NCI-H1694 (cell line): ENCODE results near the gene DNAJA4.

Source experiments
- DNase-seq: peaks from one replicate; lab custom pipeline; 2025; lab: John Stamatoyannopoulos, UW

Gene DNAJA4

DNA sequence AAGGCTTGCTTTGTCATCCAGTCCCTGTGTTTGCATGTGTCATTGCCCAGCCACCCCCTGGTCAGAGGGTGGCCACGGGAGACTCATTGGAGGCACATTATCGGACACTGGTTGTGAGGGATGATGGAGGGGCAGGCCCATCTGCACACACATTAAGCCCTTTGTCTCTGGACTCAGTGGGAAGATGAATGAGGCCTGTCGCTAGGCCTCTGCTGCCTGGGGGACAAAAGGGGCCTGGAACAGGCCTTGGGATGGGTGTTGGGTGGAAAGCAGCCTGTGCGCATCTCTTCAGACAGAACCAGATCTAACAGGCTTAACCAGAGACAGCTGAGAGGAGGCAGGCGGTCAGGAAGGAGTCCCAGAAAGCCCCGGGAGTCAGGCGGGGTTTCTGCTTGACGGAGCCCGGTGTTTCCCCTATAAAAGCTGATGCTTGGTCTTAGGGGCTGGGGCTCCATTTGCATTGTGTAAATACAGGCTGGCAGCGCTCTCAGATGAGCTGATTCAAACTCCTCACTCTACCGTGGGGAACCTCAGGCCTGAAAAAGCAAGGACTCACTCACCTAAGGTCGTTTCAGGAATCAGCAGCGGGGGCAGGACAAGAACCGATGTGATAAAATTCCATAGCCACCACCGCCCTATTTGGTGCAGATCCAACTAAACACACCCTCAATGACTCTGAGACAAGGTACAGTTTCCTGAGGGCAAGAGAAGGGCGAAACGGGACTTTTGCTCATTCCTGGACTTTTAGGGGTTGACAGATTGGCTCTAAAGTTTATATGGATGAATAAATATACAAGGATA lies 52.1 kb downstream of the DNAJA4 start:
- no peak for DNase-seq

DNA sequence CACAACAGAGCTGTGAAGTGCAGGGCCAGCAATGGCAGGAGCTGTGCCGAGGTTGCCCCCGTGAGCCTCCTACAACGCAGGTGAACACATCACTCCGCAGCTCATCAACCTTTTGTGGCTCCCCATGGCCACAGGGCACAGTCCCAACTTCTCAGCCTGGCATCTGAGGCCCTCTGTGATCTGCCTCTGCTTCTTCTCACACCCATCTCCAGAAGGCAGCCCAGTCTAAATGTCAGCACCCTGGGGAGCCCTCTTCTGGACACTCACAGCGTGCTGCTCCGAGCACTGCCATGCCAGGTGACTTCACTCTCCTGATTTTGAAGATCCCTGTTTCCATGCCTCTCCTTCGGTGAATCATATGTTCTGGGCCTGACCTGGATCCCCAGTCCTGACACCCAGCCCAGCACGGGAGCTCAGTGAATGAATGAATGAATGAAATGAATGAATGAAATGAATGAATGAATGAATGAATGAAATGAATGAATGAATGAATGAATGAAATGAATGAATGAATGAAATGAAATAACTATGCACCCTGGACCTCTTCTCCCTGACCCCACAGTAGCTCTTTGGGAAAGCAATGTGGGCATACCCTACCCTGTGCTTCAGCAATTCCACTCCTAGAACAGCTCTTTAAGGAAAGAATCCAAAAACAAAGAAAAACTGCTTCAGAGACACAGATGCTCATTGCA lies 52.9 kb downstream of the DNAJA4 start:
- no peak for DNase-seq

GRCh38 chr15:78319588-78319987 lies 55.2 kb downstream of the DNAJA4 start:
- no peak for DNase-seq

- DNase-seq = no peak
Observed at GRCh38 chr15:78320183-78320582, 55.8 kb downstream of the DNAJA4 start.

DNA sequence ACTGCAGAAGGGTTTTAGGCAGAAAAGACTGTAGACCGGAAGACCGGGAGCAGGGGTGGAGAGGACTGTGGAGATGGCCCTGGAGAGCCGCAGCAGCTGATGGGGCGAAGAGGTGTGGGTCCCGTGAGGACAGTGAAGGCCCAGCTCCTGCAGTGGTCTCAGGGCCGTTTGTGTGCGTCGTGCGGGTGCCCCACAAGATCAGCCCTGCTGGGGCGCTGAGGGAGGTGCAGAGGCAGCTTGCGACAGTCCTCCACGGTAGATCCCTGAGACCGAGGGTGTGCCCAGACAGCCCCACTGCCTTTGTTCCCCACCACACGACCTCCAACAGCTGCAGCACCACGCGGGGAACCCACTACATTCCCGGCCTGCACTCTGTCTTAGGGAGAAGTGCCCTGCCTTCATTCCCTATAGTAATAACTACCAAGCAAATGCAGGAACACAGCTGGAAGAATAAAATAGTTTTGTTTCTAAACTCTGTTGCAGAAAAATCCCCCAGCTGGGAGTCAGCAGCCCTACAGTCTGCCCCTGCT lies 56.7 kb downstream of the DNAJA4 start:
- DNase-seq = no peak

- no peak for DNase-seq
Observed at GRCh38 chr15:78321786-78322185, 57.4 kb downstream of the DNAJA4 start.

DNA sequence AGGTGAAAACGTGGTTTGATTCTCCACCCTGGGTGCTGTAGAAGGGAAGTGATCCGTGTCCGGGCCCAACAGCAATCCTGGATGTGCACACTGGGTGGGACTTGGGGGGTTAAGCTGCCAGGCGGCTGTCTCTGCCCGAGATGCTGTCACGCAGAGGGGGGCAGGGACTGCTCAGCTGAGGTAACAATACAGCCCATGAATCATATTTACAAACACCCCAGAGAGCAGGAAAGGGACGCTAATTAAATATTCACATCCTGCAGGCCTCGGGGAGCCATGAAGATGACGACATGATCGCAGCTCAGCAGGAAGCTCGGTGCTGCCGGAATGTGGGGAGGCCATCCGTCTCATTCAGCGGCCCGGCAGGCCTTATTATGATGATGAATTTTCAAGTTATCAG lies 57.9 kb downstream of the DNAJA4 start:
- no peak for DNase-seq

GRCh38 chr15:78322724-78323521 lies 58.6 kb downstream of the DNAJA4 start:
- no peak for DNase-seq

GRCh38 chr15:78323693-78324092 lies 59.3 kb downstream of the DNAJA4 start:
- no peak for DNase-seq

GRCh38 chr15:78324144-78324543 lies 59.8 kb downstream of the DNAJA4 start:
- DNase-seq = no peak

GRCh38 chr15:78325092-78325843 lies 60.9 kb downstream of the DNAJA4 start:
- no peak for DNase-seq

- no peak for DNase-seq
Observed at GRCh38 chr15:78327466-78327865, 63.1 kb downstream of the DNAJA4 start.

DNA sequence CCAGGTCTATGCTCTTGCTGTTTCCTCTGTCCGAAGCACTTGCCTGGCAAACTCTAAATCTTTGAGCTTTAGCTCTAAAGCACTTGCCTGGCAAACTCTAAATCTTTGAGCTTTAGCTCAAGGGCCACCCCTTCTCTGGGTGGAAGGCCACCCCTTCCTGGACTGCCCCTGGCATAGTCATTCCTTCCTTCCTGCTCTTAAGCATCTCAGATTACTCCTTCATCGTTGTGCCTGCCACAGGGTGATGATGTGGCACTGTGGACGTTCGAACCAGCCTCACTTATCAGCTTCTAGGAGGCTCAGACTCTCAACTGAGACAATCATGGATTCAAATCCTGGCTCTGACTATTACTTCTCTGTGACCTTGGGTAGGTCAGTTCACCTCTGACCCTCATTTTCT lies 65.3 kb downstream of the DNAJA4 start:
- no peak for DNase-seq
